Subcutaneous adipose tissue (tissue), 4 donors: ENCODE data around the gene UBE2I. TPM values are rescaled to one million over a fixed set of nuclear protein-coding genes. Genes with fewer than 3 reads are reported as not detected.

Source experiments
- CTCF ChIP-seq: fragments of 450-650 bp; IDR thresholded peaks from one replicate; pipeline ENCODE4 v1.5.1; 2016; ENCODE audit warnings: low read depth, mild to moderate bottlenecking, control low read depth, antibody characterized with exemption, moderate library complexity
- total RNA-seq, 4 donors: library from RNA; depleted of rRNA; stranded (reverse); fragments of >200 nt; gene quantifications; one replicate each; pipeline ENCODE4 v1.1.0, GENCODE V29; 2016

Gene UBE2I
- total RNA-seq, 4 donors from 2014 or later, result 41.1 to 102 (median 55.9) TPM

- no peak for TF ChIP-seq CTCF
Observed at GRCh38 chr16:1322407-1322806, 13.0 kb downstream of the UBE2I start.

- TF ChIP-seq CTCF, result no peak
Observed at GRCh38 chr16:1323296-1324239, 14.1 kb downstream of the UBE2I start.

- no peak for TF ChIP-seq CTCF
Observed at GRCh38 chr16:1324286-1324826, 14.9 kb downstream of the UBE2I start.

GRCh38 chr16:1325261-1325660, 15.8 kb downstream of the UBE2I start:
- TF ChIP-seq CTCF, result no peak

GRCh38 chr16:1325673-1326371, 16.4 kb downstream of the UBE2I start:
- no peak for TF ChIP-seq CTCF

- TF ChIP-seq CTCF, result no peak
Observed at GRCh38 chr16:1326391-1326790, 17.0 kb downstream of the UBE2I start.
